OCI-LY3 (cell line): ENCODE measurements around the gene LRFN2.

Source experiments
- EZH2phosphoT487 ChIP-seq: fragments of 200-600 bp; shearing (Covaris generic); IDR thresholded peaks from 2 replicates; pipeline ENCODE4 v1.6.1; 2018; ENCODE audit warnings: antibody characterized with exemption, mixed run types, low read depth
- TF ChIP-seq, protein P1 (sequence below): fragments of 200-600, 300-600 bp; sonication (generic); IDR thresholded peaks from 2 replicates; pipeline ENCODE4 v1.5.1; 2014; ENCODE audit warnings: antibody characterized with exemption, low read length, low read depth

DNA sequence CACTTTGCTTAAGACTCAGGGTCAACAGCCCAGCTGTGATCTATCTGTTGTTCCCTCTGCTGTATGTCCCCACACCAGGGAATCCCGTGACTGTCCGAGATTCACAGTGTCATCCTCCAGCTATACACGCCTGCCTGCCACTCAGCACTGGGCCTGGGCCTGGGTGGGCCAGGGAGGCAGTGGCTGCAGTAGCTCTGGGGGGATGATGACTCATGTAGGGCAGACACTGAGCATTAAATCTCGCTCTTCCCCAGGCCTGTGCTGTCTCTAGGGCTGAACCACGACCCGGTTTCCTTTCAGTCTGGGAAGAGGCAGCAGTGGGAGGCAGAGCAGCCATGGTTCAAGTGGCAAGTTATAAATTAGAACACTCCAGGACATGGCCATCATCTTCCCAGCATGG is 173.9 kb downstream of the LRFN2 start:
- TF ChIP-seq, protein P1, sequence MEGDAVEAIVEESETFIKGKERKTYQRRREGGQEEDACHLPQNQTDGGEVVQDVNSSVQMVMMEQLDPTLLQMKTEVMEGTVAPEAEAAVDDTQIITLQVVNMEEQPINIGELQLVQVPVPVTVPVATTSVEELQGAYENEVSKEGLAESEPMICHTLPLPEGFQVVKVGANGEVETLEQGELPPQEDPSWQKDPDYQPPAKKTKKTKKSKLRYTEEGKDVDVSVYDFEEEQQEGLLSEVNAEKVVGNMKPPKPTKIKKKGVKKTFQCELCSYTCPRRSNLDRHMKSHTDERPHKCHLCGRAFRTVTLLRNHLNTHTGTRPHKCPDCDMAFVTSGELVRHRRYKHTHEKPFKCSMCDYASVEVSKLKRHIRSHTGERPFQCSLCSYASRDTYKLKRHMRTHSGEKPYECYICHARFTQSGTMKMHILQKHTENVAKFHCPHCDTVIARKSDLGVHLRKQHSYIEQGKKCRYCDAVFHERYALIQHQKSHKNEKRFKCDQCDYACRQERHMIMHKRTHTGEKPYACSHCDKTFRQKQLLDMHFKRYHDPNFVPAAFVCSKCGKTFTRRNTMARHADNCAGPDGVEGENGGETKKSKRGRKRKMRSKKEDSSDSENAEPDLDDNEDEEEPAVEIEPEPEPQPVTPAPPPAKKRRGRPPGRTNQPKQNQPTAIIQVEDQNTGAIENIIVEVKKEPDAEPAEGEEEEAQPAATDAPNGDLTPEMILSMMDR: no peak
- no peak for TF ChIP-seq EZH2phosphoT487
